ENCODE results near the gene RFT1.

DNA sequence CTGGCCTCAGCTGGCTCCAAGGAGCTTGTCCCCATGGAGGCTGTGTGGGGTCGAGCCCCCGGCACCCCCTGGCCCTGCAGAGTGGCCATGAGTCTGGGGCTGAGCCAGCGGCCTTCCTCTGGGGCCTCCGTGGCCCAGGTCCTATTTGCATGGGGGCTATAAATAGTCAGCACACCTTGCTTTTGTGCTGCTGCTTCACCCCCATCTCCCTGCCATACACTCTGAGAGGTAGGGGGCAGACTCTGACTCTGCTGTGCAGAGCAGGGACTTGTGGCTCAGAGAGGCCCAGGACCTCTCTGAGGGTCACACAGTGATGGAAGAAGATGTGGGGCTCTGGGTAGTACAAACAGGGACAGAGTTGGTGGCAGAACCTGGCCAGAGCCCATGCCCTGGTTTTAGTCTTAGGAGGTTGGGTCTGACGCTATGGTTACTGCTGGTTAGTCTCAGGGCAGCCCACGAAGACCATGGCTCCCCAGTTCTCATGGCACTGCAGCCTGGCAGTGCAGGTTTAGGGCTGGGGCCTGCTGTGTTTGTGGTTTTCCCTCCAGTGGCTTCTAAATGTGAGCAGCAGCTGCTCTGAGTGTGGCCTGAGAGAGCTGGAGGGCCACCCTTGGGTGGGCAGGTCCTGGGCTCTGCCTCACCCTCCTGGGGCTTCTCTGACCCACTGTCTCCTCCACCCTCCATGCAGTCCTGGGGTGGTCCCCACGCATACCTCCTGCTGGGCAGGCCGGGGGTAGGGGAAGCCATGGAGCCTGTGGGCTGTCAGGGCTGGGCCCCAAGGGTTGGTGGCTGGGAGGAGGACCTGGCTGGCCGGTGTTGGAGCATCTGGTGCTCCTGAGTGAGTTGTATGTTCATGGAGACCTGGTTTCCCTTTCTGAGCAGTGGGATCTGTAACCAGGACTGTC is 44.4 kb upstream of the RFT1 start:
- TF ChIP-seq POLR2A (IDR thresholded peaks at IDR 0.05; ENCODE audit: extremely low read depth, insufficient read length) = no peak
- TF ChIP-seq, protein P1, sequence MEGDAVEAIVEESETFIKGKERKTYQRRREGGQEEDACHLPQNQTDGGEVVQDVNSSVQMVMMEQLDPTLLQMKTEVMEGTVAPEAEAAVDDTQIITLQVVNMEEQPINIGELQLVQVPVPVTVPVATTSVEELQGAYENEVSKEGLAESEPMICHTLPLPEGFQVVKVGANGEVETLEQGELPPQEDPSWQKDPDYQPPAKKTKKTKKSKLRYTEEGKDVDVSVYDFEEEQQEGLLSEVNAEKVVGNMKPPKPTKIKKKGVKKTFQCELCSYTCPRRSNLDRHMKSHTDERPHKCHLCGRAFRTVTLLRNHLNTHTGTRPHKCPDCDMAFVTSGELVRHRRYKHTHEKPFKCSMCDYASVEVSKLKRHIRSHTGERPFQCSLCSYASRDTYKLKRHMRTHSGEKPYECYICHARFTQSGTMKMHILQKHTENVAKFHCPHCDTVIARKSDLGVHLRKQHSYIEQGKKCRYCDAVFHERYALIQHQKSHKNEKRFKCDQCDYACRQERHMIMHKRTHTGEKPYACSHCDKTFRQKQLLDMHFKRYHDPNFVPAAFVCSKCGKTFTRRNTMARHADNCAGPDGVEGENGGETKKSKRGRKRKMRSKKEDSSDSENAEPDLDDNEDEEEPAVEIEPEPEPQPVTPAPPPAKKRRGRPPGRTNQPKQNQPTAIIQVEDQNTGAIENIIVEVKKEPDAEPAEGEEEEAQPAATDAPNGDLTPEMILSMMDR (IDR thresholded peaks at IDR 0.05; ENCODE audit: low read depth, low read length) = no peak
- TF ChIP-seq, protein P2, sequence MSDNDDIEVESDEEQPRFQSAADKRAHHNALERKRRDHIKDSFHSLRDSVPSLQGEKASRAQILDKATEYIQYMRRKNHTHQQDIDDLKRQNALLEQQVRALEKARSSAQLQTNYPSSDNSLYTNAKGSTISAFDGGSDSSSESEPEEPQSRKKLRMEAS (IDR thresholded peaks at IDR 0.05; ENCODE audit: low read depth, low read length) = no peak
